ENCODE data around the gene RNF167.

Gene RNF167

DNA sequence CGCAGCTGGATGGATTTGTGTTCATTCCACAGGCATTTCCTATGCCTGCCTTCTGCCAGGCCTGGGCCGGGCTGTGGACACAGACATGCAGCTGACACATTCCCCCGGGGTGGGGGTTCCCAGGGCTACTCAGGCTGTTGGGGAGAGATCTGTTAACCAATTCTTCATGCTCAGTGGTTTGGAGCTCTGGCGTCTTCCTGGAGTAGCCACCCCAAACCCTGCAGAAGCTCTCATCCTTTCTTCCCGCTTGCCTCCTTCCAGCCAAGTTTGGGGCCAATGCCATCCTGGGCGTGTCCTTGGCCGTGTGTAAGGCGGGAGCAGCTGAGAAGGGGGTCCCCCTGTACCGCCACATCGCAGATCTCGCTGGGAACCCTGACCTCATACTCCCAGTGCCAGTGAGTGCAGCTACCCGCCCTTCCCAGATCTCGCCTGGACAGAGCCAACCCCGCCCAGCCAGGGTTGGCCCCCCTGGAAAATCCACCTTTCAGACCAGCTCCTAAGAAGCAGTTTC, 13.4 kb downstream of the RNF167 start:
- peak; percentile 75 for DNase-seq (ENCODE audit: low read depth)

DNA sequence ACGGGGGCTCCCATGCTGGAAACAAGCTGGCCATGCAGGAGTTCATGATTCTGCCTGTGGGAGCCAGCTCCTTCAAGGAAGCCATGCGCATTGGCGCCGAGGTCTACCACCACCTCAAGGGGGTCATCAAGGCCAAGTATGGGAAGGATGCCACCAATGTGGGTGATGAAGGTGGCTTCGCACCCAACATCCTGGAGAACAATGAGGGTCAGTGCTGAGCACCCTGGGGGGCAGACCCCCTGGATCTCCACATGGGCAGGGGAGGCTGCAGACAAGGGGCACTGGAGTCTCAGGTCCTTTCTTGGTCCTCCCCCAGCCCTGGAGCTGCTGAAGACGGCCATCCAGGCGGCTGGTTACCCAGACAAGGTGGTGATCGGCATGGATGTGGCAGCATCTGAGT, 15.0 kb downstream of the RNF167 start:
- no peak for DNase-seq (ENCODE audit: low read depth)

- DNase-seq (ENCODE audit: low read depth): no peak
Measured at GRCh38 chr17:4956493-4957061, 16.5 kb downstream of the RNF167 start.

GRCh38 chr17:4958102-4958501, 18.0 kb downstream of the RNF167 start:
- DNase-seq (ENCODE audit: low read depth): no peak

- DNase-seq (ENCODE audit: low read depth): no peak
Measured at GRCh38 chr17:4959261-4959965, 19.3 kb downstream of the RNF167 start.

DNA sequence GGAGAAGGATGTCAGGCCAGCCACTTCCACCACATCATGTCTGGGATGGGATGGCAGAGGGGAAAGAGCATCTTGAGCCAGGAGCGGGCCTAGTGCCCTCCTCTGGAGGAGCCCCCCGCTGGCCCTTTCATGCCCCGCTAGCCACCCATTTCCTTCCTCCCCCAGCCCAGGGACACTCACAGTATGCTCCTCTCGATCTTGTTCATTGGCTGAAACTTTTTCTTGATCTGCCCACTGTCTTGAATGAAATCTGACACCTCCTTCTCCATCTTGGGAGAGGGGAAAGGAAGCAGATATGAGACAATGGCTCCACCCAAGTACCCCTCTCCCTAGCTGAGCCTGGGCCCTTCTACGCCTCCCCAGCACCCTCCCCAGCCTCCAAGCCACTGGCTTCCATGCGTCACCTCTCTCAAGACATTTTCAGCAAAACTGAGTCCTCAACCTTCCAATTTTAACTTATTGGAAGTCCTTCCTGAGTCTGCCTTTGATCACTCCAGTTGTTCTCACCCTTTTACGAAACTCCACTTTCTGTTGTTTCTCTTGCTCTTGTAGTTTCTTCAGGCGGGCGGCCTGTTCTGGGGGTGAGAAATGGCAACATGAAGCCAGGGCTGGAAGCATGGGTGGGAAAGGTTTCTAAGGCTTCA, 20.3 kb downstream of the RNF167 start:
- no peak for DNase-seq (ENCODE audit: low read depth)

DNA sequence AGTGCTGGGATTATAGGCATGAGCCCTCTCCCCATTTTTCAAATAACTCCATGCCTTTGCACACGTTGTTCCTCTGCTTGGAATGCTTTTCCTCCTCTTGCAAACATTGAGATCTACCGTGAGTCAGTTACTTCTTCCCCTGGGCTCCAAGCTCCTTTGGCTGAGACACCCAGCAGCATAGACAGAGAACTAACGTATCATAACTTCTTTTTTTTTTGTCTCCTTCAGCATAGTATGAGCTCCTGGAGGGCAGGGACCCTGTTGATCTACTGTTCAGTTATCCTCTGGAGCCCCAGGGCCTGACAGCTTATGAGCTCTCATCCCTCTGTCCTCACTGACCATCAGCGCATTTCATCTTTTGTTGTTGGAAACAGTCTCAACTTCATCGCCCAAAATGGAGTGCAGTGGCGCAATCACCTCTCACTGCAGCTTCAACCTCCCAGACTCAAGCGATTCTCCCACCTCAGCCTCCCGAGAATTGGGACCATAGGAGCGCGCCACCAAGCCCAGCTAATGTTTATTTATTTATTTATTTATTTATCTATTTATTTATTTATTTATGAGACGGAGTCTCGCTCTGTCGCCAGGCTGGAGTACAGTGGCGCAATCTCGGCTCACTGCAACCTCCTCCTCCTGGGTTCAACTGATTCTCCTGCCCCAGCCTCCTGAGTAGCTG, 25.4 kb downstream of the RNF167 start:
- no peak for DNase-seq (ENCODE audit: low read depth)

DNA sequence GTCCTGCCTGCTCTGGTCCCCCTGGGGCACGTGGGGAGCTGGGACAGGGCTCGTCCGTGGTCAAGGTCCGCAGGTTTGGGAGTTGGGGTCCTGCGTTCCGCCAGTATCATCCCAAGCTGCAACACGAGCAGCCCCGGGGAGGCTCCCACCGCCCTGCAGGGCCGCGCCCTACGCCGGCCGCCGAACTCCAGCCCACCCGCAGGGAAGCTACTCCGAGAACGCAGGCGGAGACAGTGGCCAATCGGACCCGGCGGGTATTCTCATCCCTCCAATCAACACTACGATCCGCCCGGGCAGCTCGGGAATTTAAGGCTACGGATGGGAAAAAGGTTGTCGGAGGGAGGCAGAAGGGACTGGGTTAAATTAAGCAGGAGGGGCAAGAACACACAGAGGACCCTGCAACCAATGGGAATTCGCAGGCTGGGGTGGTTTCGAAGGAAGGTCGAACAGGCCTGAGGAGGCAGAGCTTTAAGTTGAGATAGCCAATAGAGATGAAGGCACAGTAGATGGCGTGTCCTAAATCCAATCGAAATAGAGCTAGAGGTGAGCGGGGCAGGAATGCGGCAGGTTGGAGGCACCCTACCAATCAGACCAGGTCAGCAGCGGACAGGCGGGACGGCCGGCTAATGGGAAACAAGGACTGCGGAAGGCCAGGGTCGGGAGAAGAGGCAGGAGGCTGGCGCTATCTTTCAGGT, 26.9 kb downstream of the RNF167 start:
- DNase-seq (ENCODE audit: low read depth): peak; percentile 99

DNA sequence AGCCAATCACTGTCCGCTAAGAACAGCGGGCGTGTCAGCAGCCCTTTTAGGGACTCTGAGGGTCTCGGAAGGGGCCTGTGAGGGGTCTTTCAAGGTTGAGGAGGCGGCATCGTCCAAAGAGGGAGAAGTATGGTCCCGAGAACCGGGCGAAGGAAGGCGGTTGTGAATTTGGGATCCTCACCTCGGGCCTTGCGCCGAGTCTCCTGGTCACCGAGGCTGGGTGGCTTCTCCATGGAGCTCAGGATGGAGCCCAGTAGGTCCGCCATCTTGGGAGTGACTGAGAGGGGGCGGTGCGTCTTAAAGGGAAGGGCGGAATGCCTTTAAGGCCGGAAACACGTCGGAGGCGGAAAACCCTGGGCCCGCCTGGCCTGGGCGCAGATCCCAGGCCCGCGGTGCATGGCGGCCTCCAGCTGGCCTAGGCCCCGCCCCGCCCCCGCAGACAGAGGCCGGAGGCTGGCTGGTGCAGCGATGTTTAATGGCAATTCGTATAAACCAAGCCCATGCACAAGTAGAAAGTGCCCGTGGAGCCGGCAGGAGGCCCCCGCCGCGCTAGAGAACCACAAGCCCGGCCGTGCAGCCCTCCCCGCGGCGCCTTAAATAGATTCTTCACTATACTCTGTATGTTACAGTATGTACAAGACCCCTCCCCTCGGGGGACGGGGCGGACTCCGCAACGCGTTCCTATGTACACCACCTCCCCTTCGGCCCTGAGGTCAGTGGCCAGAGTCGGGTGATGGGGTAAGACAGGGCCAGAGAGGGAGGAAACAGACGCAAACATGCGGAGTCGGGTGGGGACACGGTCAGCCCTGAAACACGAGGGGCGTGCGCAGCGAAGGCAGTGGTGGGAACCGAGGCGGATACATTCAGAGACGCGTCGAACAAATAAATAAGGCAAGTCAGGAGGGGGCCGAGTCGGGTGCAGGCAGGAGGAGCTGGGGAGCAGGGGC, 27.7 kb downstream of the RNF167 start, which contains the start of gene SPAG7:
SPAG7 (minus strand) TSS at position 279 of the 947 bp plus-strand sequence; CDS start at position 266, 13 bp downstream.
- peak; percentile 97 for DNase-seq (ENCODE audit: low read depth)

DNA sequence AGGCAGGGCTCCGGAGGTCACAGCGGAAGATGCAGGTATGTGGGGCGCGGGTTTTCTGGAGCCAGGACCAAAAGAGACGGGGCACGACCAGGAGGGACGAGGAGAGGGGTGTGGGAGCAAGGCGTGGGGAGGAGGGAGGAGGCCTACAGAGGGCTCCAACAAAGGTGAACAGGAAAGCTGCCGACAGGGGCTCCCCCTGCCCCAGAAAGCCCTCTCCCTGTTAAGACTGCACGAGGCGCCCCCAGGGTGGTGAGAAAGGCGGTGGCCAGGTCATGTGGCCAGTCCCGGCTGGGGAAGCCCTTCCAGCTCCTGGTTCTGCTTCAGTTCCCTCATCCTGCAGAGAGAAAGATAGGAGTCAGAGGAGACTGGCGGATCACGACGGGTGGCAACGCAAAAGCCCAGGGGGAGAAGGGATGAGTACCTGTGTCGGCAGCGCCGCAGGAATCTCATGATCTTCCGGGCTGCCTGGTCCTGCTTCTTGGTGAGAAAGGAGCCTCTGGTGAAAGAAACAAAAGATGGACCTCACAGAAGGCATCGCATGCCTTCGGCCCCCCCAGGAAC, 28.5 kb downstream of the RNF167 start:
- no peak for DNase-seq (ENCODE audit: low read depth)

- peak; percentile 95 for DNase-seq (ENCODE audit: low read depth)
Measured at GRCh38 chr17:4969047-4969550, 29.0 kb downstream of the RNF167 start.

DNA sequence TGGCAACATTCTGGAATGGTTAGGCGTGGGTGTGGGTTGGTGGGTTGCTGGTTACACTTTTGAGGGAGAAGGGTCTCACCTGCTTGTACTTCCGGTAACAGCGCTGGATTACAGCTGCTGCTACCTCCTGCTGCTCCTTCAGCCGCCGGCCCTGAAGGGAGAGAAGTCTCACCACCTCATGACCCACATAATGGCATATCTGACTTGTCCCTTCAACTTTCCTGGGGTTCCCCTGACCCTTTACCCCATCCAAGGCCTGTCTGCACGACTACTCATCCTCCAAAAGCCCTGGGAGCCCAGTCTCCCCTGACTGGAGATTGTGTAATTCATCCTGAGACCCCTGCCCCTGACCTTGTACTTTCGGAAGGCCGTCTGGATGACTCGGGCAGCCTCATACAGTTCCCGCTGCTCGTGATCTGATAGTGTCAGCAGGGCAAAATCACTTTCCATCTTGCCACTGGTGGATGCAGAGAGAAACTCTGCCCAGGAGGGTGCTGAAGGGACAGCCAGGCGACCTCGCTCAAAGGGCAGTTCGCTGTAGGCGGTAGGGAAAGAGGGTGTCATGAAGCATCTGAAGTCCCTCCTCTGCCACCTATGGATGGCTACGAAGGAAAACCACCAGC, 29.6 kb downstream of the RNF167 start:
- DNase-seq (ENCODE audit: low read depth): peak; percentile 47

DNA sequence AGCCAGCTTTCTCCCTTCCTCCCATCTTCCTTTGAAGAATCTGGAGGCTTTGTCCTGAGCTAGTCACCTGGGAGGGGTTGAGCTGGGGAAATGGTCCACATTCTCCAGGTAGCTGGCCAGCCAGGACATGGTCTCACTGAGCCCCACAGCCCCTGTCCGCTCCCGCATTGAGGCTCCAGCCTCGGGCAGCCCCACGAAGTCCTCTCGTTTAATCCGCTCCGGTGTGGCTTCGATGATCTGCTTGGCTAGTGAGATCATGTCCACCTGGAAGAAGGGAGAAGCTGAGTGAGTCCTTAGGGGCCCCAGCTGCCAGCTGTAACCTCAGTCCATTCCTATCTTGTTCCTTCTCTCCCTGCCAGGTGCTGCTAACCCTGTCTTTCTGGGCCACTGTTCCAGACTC, 30.2 kb downstream of the RNF167 start:
- DNase-seq (ENCODE audit: low read depth): no peak

DNA sequence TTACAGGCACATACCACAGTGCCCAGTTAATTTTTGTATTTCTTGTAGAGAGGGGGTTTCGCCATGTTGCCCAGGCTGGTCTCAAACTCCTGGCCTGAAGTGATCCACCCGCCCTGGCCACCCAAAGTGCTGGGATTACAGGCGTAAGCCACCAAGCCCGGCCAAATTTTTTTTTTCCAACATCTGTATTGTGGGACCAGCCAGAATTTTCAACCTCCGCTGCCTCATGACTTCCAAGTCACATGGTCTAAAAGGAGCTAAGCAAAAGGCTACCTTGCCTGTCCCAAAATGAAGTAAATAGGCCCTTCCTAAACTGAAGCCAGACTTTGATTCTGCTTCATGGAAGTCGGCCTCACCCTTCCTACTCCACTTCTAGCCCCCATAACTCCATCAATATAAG, 31.8 kb downstream of the RNF167 start:
- no peak for DNase-seq (ENCODE audit: low read depth)

DNA sequence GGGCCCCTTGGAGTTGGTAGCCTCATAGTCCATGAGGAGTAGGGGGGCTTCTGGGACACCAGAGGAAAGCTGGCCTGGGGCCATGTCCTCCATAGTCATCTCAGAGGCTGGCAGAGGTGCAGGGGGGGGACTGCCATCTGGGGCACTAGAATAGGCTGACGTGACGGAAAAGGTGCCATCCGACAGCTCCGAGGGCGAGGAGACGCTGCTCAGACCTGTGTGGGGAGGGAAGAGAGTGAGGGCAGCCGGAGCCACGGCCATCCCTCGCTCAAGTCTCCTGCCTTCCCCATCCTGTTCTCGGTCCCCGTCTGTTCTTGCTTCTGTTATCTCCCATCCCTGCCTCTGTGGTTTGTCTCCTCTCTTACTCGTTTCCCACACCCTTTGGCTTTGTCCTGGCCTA, 32.3 kb downstream of the RNF167 start:
- DNase-seq (ENCODE audit: low read depth): no peak

- no peak for DNase-seq (ENCODE audit: low read depth)
Measured at GRCh38 chr17:4972752-4973151, 32.7 kb downstream of the RNF167 start.

GRCh38 chr17:4973256-4974114, 33.4 kb downstream of the RNF167 start:
- DNase-seq (ENCODE audit: low read depth): no peak

DNA sequence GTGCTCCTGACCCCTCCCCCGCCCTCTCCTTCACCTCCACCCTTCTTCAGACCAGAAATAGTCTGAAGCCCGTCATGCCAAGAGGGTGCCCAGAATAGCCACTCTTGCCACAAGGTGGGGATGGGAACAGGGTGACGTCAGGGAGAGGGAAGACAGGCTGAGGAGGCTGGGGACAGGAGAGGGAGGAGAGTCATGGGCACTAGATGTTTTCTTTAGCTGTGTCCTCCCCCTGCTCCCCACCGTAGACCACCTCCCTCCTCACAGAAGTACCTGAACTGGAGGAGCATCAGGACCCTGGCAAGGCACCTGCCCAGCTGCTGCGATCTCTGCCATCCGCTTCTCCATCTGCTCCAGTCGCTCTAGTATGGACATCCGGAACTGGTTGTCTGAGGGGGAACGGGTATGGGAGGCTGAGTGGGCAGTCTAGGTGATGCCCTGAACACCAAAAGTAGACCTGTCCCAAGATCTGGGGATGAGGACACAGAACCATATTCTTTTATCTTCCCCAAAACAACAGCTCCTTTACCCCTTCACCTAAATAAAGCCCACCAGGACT, 34.1 kb downstream of the RNF167 start:
- no peak for DNase-seq (ENCODE audit: low read depth)

GRCh38 chr17:4978726-4979125, 38.7 kb downstream of the RNF167 start:
- no peak for DNase-seq (ENCODE audit: low read depth)

Data from ELR (cell line).